ES-I3 (cell line): Measurements from ENCODE around the gene FGF22.

Experiments used
- H3K36me3 ChIP-seq: 2 replicates; pipeline ENCODE4 v1.6.1; 2013; ENCODE audit warnings: mild to moderate bottlenecking, low read length, control low read depth, moderate library complexity; ENCODE audit not compliant: insufficient read depth
- H3K4me1 ChIP-seq: 2 replicates; pipeline ENCODE4 v1.6.1; 2013; ENCODE audit warnings: mild to moderate bottlenecking, control low read depth, low read length; ENCODE audit not compliant: insufficient read depth
- H3K9ac ChIP-seq: 2 replicates; pipeline ENCODE4 v1.6.1; 2013; ENCODE audit warnings: low read depth, mild to moderate bottlenecking, low read length, moderate library complexity
- H3K9me3 ChIP-seq: 2 replicates; pipeline ENCODE4 v1.6.1; 2013; ENCODE audit warnings: mild to moderate bottlenecking, low read length, moderate library complexity; ENCODE audit not compliant: control insufficient read depth, insufficient read depth

Gene FGF22

DNA sequence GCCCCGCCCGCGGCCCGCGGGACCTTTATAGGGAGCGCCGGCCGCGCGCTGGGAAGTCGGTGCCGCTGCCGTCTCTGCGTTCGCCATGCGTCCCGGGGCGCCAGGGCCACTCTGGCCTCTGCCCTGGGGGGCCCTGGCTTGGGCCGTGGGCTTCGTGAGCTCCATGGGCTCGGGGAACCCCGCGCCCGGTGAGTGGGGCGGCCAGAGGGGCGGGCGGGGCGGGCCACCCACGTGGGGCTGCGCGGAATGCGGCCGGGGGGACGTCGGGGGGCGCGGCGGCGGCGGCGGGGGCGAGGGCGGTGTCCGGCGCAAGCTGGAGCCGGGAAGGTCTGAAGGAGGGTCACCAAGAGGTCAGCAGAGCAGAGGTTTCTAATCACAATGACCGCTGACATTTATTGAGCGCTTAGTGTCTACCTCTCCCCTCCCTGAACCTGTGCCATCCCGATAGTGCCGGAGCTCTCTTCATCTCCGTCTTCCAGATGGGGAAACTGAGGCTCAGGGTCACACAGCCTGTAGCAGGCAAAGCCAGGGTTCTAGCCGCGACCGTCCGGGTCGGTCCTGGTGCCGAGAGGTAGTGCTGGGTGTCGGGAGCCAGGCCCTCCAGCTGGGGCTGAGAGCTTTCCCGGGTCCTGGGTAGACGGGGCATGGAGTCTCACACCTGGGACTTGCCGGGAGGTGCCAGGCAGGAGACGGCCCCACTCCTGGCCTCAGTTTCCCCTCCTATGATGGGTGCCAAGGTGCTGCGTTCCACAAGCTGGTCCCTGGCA, 36.8 kb downstream of the FGF22 start, which contains the start of gene FSTL3:
TSS of gene FSTL3 (plus strand) at position 54 of the 767 bp plus-strand sequence. CDS start at position 86, 32 bp downstream.
- Histone ChIP-seq H3K9ac (peak within 1 kb of the TSS; percentile 27; the same call in 1 of the 2 replicates), H3K4me1 (peaks cover 4% of the 10 kb centered on the region; the same call in 1 of the 2 replicates), H3K36me3 (no peaks in the 10 kb centered on the region), H3K9me3 (no peaks in the 10 kb centered on the region)

DNA sequence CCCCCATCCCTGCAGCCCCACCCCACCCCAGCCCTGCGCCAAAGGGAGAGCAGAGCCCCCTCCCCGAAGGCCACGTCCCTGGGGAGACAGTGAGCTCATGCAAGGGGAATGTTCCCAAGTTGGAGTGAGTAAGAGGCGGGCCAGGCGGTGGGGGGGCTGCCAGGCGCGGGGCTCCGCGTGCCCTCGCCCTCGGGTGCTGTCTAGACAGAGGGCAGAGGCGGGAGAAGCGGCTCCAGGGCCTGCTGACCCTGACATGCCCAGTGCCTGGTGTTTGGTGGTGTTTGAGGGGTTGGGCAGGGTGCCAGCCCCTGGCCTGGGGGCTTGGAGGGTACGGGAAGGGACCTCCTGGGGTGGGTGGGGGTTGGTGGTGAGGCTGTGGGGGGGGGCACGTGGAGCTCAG, 37.5 kb downstream of the FGF22 start:
- H3K9me3 ChIP-seq = no peaks in the 10 kb centered on the region
- no peaks in the 10 kb centered on the region for H3K36me3 ChIP-seq
- peaks cover 4% of the 10 kb centered on the region; the same call in 1 of the 2 replicates for H3K4me1 ChIP-seq
- no peak overlapping the region for H3K9ac ChIP-seq

DNA sequence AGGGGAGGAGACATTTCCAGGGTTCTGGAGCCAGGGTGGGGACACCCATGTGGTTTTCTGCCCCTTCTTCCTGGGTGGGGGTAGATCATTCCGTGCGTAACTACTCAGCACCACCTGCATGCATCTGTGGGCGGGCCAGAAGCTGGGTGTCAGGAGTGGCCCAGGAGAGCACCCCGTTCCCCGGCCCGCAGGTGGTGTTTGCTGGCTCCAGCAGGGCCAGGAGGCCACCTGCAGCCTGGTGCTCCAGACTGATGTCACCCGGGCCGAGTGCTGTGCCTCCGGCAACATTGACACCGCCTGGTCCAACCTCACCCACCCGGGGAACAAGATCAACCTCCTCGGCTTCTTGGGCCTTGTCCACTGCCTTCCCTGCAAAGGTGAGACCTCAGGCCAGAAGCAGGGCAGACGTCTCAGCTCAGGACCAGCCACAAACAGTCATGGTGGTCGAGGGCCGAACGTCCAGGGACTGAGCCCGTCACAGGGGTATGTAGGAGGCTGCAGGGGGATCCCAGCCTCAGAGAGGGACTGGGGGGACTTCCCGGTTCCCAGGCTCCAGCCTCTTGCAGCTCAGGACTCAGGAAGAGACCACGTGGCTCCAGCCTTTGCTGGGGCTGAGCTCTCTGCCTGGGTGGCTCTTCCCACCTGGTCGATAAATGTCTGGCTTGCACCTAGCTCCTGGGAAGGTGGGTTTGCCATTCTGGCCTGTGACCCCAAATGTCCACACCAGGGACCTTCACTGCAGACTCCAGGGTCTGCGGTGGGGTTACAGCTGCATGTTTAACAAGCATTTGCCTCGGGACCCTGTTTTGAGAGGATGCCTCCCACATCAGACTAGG, 38.1 kb downstream of the FGF22 start:
- Histone ChIP-seq H3K4me1 (peaks cover 4% of the 10 kb centered on the region; the same call in 1 of the 2 replicates), H3K9me3 (no peaks in the 10 kb centered on the region), H3K9ac (no peak overlapping the region), H3K36me3 (no peaks in the 10 kb centered on the region)

DNA sequence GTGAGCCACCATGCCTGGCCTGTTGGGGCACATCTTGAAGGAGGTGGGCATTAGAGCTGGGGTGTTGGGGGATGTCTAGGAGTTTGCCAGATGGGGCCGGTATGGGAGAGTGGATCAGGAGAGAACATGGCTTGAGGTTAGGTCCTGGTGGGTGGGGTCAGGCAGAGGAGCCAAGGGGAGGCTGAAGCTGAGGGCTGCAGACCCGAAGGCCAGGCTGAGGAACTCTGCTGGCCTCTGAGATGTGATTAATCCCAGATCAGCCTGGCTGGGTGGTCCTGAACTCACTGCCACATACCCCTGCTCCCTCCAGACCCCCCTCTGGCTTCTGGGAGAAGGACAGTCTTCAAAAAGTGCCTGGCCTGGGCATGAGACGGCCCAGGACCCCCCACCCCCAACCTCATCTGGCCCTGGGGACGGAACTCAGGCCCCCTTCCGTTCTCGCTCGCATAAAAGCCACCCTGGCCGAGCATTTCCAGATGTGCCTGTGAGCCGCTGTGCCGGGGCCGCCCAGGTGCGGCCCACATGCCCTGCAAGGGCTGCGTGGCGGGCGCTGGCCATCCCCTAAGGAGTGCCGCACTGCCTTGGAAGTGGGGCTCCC, 39.2 kb downstream of the FGF22 start:
- Histone ChIP-seq H3K9me3 (no peaks in the 10 kb centered on the region), H3K36me3 (no peaks in the 10 kb centered on the region), H3K4me1 (peaks cover 4% of the 10 kb centered on the region; the same call in 1 of the 2 replicates), H3K9ac (peak overlapping the region; percentile 62; the same call in 1 of the 2 replicates)

DNA sequence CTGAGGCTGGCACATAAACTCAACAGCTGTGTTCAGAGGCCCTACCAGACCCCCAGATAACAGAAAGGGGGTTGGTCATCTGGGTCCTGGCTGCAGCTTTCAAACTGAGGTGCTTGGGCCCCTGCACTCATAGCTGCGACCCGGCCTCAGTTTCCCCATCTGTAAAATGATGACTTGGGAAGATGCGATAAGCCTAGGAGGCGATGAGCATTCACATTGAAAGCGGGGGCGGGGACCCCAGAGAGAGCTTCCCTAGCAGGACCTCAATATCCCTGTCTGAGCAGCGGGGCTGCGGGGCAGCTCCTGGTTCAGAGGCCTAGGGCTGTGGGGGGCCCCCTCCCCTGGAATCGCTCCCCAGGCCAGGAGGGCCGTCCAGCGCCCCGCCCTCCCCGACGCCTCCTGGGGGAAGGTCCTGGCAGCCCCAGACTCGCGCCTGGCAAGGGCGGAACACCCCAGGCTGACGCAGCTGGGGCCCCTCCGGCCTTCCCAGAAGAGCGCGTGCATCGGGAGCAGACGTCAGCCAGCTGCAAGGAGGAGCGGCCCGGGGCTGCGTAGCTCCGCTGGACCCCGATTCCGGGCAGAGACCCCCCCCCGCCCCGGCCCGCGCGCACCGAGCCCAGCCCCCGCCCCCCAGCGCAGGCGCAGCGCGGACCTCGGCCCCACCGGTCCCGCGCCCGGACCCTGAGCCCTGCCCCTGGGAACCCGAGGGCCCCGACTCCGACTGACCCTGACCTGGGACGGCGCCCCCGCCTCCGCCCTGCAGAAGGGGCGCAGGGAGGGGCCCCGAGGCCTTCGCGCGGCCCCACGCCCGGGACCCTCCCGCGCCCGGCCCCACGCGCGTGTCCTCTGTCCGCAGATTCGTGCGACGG, 40.0 kb downstream of the FGF22 start:
- Histone ChIP-seq H3K4me1 (peaks cover 4% of the 10 kb centered on the region; the same call in 1 of the 2 replicates), H3K36me3 (no peaks in the 10 kb centered on the region), H3K9me3 (no peaks in the 10 kb centered on the region), H3K9ac (peak overlapping the region; percentile 83)

DNA sequence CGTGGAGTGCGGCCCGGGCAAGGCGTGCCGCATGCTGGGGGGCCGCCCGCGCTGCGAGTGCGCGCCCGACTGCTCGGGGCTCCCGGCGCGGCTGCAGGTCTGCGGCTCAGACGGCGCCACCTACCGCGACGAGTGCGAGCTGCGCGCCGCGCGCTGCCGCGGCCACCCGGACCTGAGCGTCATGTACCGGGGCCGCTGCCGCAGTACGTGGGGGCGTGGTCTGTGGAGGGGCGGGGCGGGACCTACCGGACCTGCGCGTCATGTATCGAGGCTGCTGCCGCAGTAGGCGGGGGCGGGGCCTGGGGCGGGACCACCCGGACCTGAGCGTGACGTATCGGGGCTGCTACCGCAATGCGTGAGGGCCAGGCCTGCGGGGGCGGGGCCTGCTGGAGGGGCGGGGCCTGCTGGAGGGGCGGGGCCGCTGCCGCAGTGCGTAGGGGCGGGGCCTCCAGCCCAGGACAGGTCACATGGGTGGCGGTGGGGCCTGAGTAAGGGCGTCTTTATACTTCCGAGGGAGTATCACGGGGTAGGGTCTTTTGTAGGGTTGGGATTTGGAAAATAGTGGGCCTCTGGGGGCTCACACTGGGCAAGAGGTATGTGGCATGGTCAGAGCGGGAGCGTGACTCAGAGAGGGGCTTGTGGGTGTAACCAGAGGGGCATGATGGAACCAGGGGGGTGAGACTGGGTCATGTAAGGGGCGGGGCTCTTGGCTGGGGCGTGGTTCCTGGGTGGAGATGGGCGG, 40.8 kb downstream of the FGF22 start:
- H3K9ac ChIP-seq = peak overlapping the region; percentile 89
- no peaks in the 10 kb centered on the region for H3K36me3 ChIP-seq
- H3K4me1 ChIP-seq = peaks cover 4% of the 10 kb centered on the region; the same call in 1 of the 2 replicates
- no peaks in the 10 kb centered on the region for H3K9me3 ChIP-seq

DNA sequence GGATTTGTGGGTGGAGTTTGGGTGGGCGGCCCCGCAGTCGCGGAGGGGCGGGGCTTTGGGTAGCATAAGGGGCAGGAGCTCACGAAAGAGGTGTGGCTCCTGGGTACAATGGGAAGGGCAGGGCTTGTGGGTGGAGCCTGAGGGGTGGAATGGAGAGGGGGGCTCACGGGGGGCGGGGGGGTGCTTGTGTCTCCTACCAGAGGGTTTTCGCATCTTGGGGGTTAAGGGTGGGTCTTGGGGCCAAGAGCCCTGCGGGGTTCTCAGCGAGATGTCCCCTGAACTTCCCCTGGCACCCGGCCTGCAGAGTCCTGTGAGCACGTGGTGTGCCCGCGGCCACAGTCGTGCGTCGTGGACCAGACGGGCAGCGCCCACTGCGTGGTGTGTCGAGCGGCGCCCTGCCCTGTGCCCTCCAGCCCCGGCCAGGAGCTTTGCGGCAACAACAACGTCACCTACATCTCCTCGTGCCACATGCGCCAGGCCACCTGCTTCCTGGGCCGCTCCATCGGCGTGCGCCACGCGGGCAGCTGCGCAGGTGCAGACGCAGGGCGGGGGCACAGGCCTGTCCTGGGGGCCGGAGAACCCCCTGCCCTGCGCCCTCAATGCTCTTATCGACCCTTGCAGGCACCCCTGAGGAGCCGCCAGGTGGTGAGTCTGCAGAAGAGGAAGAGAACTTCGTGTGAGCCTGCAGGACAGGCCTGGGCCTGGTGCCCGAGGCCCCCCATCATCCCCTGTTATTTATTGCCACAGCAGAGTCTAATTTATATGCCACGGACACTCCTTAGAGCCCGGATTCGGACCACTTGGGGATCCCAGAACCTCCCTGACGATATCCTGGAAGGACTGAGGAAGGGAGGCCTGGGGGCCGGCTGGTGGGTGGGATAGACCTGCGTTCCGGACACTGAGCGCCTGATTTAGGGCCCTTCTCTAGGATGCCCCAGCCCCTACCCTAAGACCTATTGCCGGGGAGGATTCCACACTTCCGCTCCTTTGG, 41.6 kb downstream of the FGF22 start:
- no peaks in the 10 kb centered on the region for H3K9me3 ChIP-seq
- peak overlapping the region; percentile 89; the same call in 1 of the 2 replicates for H3K9ac ChIP-seq
- no peaks in the 10 kb centered on the region for H3K36me3 ChIP-seq
- H3K4me1 ChIP-seq = peaks cover 4% of the 10 kb centered on the region; the same call in 1 of the 2 replicates

DNA sequence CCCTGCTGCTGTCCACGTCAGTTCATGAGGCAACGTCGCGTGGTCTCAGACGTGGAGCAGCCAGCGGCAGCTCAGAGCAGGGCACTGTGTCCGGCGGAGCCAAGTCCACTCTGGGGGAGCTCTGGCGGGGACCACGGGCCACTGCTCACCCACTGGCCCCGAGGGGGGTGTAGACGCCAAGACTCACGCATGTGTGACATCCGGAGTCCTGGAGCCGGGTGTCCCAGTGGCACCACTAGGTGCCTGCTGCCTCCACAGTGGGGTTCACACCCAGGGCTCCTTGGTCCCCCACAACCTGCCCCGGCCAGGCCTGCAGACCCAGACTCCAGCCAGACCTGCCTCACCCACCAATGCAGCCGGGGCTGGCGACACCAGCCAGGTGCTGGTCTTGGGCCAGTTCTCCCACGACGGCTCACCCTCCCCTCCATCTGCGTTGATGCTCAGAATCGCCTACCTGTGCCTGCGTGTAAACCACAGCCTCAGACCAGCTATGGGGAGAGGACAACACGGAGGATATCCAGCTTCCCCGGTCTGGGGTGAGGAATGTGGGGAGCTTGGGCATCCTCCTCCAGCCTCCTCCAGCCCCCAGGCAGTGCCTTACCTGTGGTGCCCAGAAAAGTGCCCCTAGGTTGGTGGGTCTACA, 43.1 kb downstream of the FGF22 start:
- Histone ChIP-seq H3K9ac (no peak overlapping the region), H3K36me3 (no peaks in the 10 kb centered on the region), H3K9me3 (no peaks in the 10 kb centered on the region), H3K4me1 (peaks cover 1% of the 10 kb centered on the region; the same call in 1 of the 2 replicates)

DNA sequence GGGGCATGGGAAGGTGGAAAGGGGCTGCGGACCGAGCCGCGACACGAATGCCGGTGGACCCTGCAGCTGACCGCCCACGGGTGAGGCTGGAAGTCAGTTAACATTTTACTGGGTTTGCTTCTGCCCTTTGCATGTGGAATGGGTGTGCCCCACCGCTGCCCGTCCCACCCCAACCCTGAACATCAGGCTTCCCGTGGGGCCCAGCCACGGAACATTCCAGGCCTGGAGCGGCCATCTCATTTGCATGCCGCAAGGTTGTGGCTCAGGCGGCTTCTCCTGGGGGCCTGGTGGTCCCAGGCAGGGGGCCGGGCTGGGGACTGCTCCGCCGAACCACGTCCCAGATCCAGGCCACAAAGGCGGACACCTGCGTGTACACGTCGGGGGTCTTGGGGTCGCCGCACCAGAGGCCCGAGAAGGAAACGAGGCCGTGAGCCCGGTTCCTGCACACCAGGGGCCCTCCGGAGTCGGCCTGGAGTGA, 45.8 kb downstream of the FGF22 start:
- no peaks in the 10 kb centered on the region for H3K4me1 ChIP-seq
- no peak overlapping the region for H3K9ac ChIP-seq
- H3K36me3 ChIP-seq = no peaks in the 10 kb centered on the region
- H3K9me3 ChIP-seq = no peaks in the 10 kb centered on the region

DNA sequence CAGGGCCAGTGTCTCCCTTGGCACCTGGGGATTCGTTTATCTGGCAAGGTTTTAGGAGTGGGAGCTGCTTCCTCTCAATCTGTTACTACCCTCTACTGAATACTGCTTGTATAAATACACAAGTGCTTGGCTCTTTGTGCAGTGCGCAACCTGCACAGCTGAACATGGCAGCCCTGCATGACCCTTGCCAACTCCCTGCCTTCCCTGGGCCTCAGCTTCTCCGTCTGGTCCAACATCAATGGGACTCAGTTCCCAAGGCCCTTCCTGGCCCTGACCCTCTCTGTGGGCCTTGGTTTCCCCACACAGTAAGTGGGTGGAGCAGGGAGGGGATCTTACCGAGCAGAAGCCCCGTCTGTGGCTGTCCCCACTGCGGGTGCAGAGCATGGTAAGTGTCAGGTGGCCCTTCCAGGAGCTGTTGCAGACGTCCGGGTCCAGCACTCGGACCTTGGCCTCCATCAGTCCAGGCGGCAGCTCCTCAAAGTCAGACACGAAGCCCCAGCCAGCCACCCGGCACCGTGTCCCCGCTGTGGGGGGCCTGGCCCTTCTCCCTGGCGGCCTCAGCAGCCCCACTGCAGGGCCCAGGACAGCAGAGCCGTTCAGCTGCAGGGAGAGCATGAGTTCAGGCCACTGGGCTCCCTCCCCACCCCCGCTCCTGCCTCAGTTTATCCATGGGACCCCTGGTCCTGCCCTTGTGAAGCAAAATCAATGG, 47.1 kb downstream of the FGF22 start:
- H3K36me3 ChIP-seq = no peaks in the 10 kb centered on the region
- no peak overlapping the region for H3K9ac ChIP-seq
- H3K9me3 ChIP-seq = no peaks in the 10 kb centered on the region
- no peaks in the 10 kb centered on the region for H3K4me1 ChIP-seq

DNA sequence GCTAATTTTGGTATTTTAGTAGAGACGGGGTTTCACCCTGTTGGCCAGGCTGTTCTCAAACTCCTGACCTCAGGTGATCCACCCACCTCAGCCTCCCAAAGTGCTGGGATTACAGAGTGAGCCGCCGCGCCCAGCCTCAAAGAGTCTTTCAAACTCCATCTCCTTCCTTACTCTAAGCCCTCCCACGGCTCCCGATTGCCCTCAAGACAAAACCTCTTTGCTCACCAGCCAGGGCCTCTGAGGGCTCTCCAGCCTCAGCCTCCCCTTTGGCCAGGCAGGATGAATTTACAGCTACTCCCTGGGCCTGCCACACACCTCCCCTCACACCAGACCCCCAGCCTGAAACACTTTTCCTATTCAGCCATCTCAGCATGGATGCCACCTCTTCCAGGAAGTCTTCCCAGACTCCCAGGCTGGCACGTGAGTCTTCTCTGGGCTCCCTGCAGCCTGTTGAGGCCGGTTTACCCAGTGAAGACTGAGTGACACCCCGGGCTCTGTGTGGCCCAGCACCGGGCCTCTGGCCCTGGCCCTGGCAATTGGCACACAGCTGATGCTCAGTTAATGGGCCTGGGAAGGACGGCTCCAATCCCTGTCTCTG, 48.0 kb downstream of the FGF22 start:
- no peaks in the 10 kb centered on the region for H3K36me3 ChIP-seq
- no peaks in the 10 kb centered on the region for H3K4me1 ChIP-seq
- H3K9ac ChIP-seq = no peak overlapping the region
- no peaks in the 10 kb centered on the region for H3K9me3 ChIP-seq
